Measurements from ENCODE around the gene AKR1C8. TPM values are rescaled to one million over a fixed set of nuclear protein-coding genes. Genes with fewer than 3 reads are reported as not detected.
"Not testable (repeated sequence)": the region's sequence is repeated elsewhere in the genome, so short reads cannot be mapped to it uniquely, and the experiment has no call there.

AKR1C8 gene
- total RNA-seq, 4 donors from 2014 or later: not detected

DNA sequence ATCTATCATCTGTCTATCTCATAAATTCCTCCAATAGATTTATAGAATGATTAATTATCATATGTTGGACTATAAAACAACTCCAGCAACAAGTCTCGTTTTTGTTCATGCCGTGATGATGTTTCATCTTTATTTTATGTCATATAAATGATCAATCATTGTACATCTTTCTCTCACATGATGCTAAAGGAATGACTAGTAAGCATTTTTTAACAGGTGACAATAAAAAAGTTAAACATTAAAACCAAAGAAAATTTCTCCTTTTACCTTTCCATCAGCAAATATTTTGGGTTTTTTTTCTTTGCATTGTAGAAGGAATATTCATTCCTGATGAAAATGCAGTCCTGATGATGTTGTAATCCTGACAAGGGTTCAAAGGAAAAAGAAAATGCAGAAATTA is 49.4 kb downstream of the AKR1C8 start:
- no peaks in the 10 kb centered on the region for H3K27me3 ChIP-seq
- H3K9me3 ChIP-seq: peaks cover 0 to 29% (median 18%) of the 10 kb centered on the region in 4 donors
- 80% methylated on average over 2 of the region's 2 CpGs for WGBS
- no peaks in the 10 kb centered on the region for H3K36me3 ChIP-seq
- intact Hi-C loops (cut with DNase I): no loop called here
- H3K27ac ChIP-seq (replicated peaks in 1 of 4): no peak overlapping the region
- H3K4me3 ChIP-seq: no peak overlapping the region
- no peaks in the 10 kb centered on the region for H3K4me1 ChIP-seq
- no peak for TF ChIP-seq POLR2A (IDR thresholded peaks at IDR 0.05; ENCODE audit: low read depth)
- TF ChIP-seq EP300 (IDR thresholded peaks at IDR 0.05): no peak
- no peak for TF ChIP-seq CTCF (IDR thresholded peaks at IDR 0.05)
- TF ChIP-seq POLR2AphosphoS5 (IDR thresholded peaks at IDR 0.05): no peak
- DNase-seq (ENCODE audit: extremely low spot score): no peak

GRCh38 chr10:5125315-5126044 is 59.5 kb downstream of the AKR1C8 start:
- Histone ChIP-seq H3K9me3 (peaks cover 0 to 13% (median 5%) of the 10 kb centered on the region in 4 donors), H3K4me1 (no peaks in the 10 kb centered on the region), H3K27me3 (no peaks in the 10 kb centered on the region), H3K4me3 (no peak overlapping the region), H3K36me3 (no peaks in the 10 kb centered on the region), H3K27ac (replicated peaks in 1 of 4) (no peak overlapping the region)
- DNase-seq (ENCODE audit: extremely low spot score): no peak
- WGBS: 97% methylated on average over 3 of the region's 3 CpGs
- intact Hi-C loops (cut with DNase I): no loop called here
- TF ChIP-seq EP300 (IDR thresholded peaks at IDR 0.05) (no peak), POLR2AphosphoS5 (IDR thresholded peaks at IDR 0.05) (no peak), POLR2A (IDR thresholded peaks at IDR 0.05; ENCODE audit: low read depth) (no peak), CTCF (IDR thresholded peaks at IDR 0.05) (no peak)

- no peaks in the 10 kb centered on the region for H3K27me3 ChIP-seq
- H3K27ac ChIP-seq (replicated peaks in 1 of 4): no peak overlapping the region
- H3K36me3 ChIP-seq: no peaks in the 10 kb centered on the region
- H3K4me1 ChIP-seq: no peaks in the 10 kb centered on the region
- no peak overlapping the region for H3K4me3 ChIP-seq
- DNase-seq (ENCODE audit: extremely low spot score): no peak
- TF ChIP-seq CTCF (IDR thresholded peaks at IDR 0.05) (no peak), POLR2A (IDR thresholded peaks at IDR 0.05; ENCODE audit: low read depth) (no peak), POLR2AphosphoS5 (IDR thresholded peaks at IDR 0.05) (no peak), EP300 (IDR thresholded peaks at IDR 0.05) (no peak)
- intact Hi-C loops (cut with DNase I): no loop called here
- H3K9me3 ChIP-seq: peaks cover 0 to 13% (median 5%) of the 10 kb centered on the region in 4 donors
Measured at GRCh38 chr10:5123886-5124285, 61.1 kb downstream of the AKR1C8 start.

GRCh38 chr10:5119997-5120396 is 65.0 kb downstream of the AKR1C8 start:
- H3K4me3 ChIP-seq; H3K36me3 ChIP-seq; H3K4me1 ChIP-seq; DNase-seq (ENCODE audit: extremely low spot score); H3K27ac ChIP-seq (replicated peaks in 1 of 4); intact Hi-C loops (cut with DNase I); H3K9me3 ChIP-seq; H3K27me3 ChIP-seq: not testable (repeated sequence)
- 77% methylated on average over 5 of the region's 5 CpGs for WGBS

- no peak overlapping the region for H3K27ac ChIP-seq (replicated peaks in 1 of 4)
- DNase-seq (ENCODE audit: extremely low spot score): no peak
- 35% methylated on average over 3 of the region's 3 CpGs for WGBS
- H3K4me1 ChIP-seq: no peaks in the 10 kb centered on the region
- no peaks in the 10 kb centered on the region for H3K9me3 ChIP-seq
- H3K4me3 ChIP-seq: no peak overlapping the region
- H3K36me3 ChIP-seq: no peaks in the 10 kb centered on the region
- intact Hi-C loops (cut with DNase I): no loop called here
- H3K27me3 ChIP-seq: no peaks in the 10 kb centered on the region
- TF ChIP-seq CTCF (IDR thresholded peaks at IDR 0.05) (no peak), POLR2A (IDR thresholded peaks at IDR 0.05; ENCODE audit: low read depth) (no peak), EP300 (IDR thresholded peaks at IDR 0.05) (no peak)
Measured at GRCh38 chr10:5117026-5117425, 67.9 kb downstream of the AKR1C8 start.
